Measurements from ENCODE around the gene DNASE1L2. TPM values are rescaled to one million over a fixed set of nuclear protein-coding genes. Genes with fewer than 3 reads are reported as not detected.

DNASE1L2 gene
- total RNA-seq, 4 donors from 2014 or later = 17.0 to 72.6 (median 42.8) TPM

GRCh38 chr16:2270588-2271470 lies 34.6 kb downstream of the DNASE1L2 start:
- Histone ChIP-seq H3K4me3 (no peak overlapping the region), H3K9me3 (no peaks in the 10 kb centered on the region), H3K27me3 (no peaks in the 10 kb centered on the region), H3K27ac (no peak overlapping the region), H3K4me1 (peaks cover 36% of the 10 kb centered on the region), H3K36me3 (no peaks in the 10 kb centered on the region)
- DNase-seq (ENCODE audit: low spot score in 2 of 2) = no peak
- TF ChIP-seq CTCF (IDR thresholded peaks at IDR 0.05) (no peak), POLR2A (IDR thresholded peaks at IDR 0.05) (no peak), POLR2AphosphoS5 (IDR thresholded peaks at IDR 0.05) (no peak), EP300 (IDR thresholded peaks at IDR 0.05) (no peak)
- 88% methylated on average over 7 of the region's 15 CpGs for WGBS

GRCh38 chr16:2271848-2272461 lies 35.7 kb downstream of the DNASE1L2 start:
- no peak overlapping the region for H3K27ac ChIP-seq
- 95% methylated on average over 10 of the region's 14 CpGs for WGBS
- H3K9me3 ChIP-seq = no peaks in the 10 kb centered on the region
- H3K4me3 ChIP-seq = no peak overlapping the region
- H3K27me3 ChIP-seq = no peaks in the 10 kb centered on the region
- no peak for DNase-seq (ENCODE audit: low spot score in 2 of 2)
- H3K36me3 ChIP-seq = no peaks in the 10 kb centered on the region
- no peak for TF ChIP-seq EP300 (IDR thresholded peaks at IDR 0.05)
- TF ChIP-seq POLR2AphosphoS5 (IDR thresholded peaks at IDR 0.05) = no peak
- TF ChIP-seq CTCF (IDR thresholded peaks at IDR 0.05) = no peak
- no peak for TF ChIP-seq POLR2A (IDR thresholded peaks at IDR 0.05)
- peaks cover 27% of the 10 kb centered on the region for H3K4me1 ChIP-seq

GRCh38 chr16:2273484-2273883 lies 37.2 kb downstream of the DNASE1L2 start:
- Histone ChIP-seq H3K4me3 (no peak overlapping the region), H3K4me1 (peaks cover 25% of the 10 kb centered on the region), H3K36me3 (peaks cover 5% of the 10 kb centered on the region), H3K9me3 (no peaks in the 10 kb centered on the region), H3K27me3 (no peaks in the 10 kb centered on the region), H3K27ac (no peak overlapping the region)
- 90% methylated on average over 2 of the region's 16 CpGs for WGBS
- TF ChIP-seq POLR2A (IDR thresholded peaks at IDR 0.05) (no peak), EP300 (IDR thresholded peaks at IDR 0.05) (no peak), POLR2AphosphoS5 (IDR thresholded peaks at IDR 0.05) (no peak), CTCF (IDR thresholded peaks at IDR 0.05) (no peak)
- no peak for DNase-seq (ENCODE audit: low spot score in 2 of 2)

GRCh38 chr16:2273931-2274330 lies 37.7 kb downstream of the DNASE1L2 start:
- WGBS = 82% methylated on average over 8 of the region's 10 CpGs
- no peaks in the 10 kb centered on the region for H3K9me3 ChIP-seq
- peaks cover 24% of the 10 kb centered on the region for H3K4me1 ChIP-seq
- no peak for DNase-seq (ENCODE audit: low spot score in 2 of 2)
- H3K27me3 ChIP-seq = no peaks in the 10 kb centered on the region
- H3K27ac ChIP-seq = no peak overlapping the region
- peaks cover 5% of the 10 kb centered on the region for H3K36me3 ChIP-seq
- no peak overlapping the region for H3K4me3 ChIP-seq
- TF ChIP-seq POLR2A (IDR thresholded peaks at IDR 0.05) (no peak), EP300 (IDR thresholded peaks at IDR 0.05) (no peak), CTCF (IDR thresholded peaks at IDR 0.05) (no peak), POLR2AphosphoS5 (IDR thresholded peaks at IDR 0.05) (no peak)

Measured in suprapubic skin (tissue), 4 donors.